ENCODE data around the gene FAM163B. TPM values are rescaled to one million over a fixed set of nuclear protein-coding genes. Genes with fewer than 3 reads are reported as not detected.

The FAM163B gene
- total and polyA plus RNA-seq, 2 of the 8 experiments (the other 6 are each of a cell fraction or from before 2014, with no cell fraction given) = 0.63 to 1.0 TPM

DNA sequence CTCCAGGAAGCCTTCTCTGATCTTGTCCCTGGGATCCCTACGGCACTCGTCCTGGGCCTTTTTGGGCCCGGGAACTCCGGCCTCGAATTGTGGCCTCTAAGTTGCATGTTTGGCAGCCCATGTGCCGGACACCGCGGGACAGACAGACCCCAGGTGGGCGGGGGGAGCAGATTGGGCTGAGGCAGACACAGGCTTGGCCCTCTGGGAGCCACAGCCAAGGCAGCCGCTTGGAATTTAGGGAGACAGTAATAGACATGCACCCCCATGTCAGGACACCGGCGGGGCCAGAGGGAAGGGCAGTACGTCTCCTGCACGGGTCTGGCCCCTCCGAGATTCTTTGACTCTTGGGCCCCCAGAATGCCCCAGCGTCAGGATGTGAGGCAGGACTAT is 38.5 kb downstream of the FAM163B start:
- POLR2A ChIA-PET (ENCODE audit: partially characterized antibody) = interaction anchor here (1.1 kb wide), 2 partner anchors 17 to 19 kb away, joined by 3 read pairs; no protein-coding TSS in a partner anchor
- no peak overlapping the region for H3K18ac ChIP-seq (ENCODE audit: extremely low read depth, low read length)
- H3K9ac ChIP-seq (replicated peaks in 1 of 4; ENCODE audit: extremely low read depth in 1 of 4, low read depth in 3 of 4, low read length in 3 of 4) = no peak overlapping the region
- H2AFZ ChIP-seq (ENCODE audit: low read length) = no peak overlapping the region
- H3K79me2 ChIP-seq (ENCODE audit: control insufficient read depth in 1 of 2, insufficient read depth in 2 of 2, low read length in 2 of 2) = no peaks in the 10 kb centered on the region
- no peak overlapping the region for H4K8ac ChIP-seq (ENCODE audit: extremely low read depth, insufficient read depth, low read length)
- no peak overlapping the region for H3K4me3 ChIP-seq (ENCODE audit: extremely low read depth in 1 of 4, insufficient read depth in 2 of 4, low read depth in 3 of 4, low read length in 4 of 4)
- H2BK5ac ChIP-seq (ENCODE audit: low read depth, low read length) = no peak overlapping the region
- H4K91ac ChIP-seq (replicated peaks; ENCODE audit: insufficient read length, low read length) = no peak overlapping the region
- no peak overlapping the region for H2BK120ac ChIP-seq (replicated peaks; ENCODE audit: low read depth, low read length)
- no peaks in the 10 kb centered on the region for H4K20me1 ChIP-seq (replicated peaks in 1 of 2; ENCODE audit: control insufficient read depth in 1 of 2, insufficient read depth in 2 of 2, low read length in 2 of 2)
- no peak for DNase-seq (ENCODE audit: low read depth in 1 of 2, low spot score in 2 of 2)
- H3K27me3 ChIP-seq (replicated peaks in 1 of 4; ENCODE audit: control insufficient read depth in 3 of 4, extremely low read depth in 1 of 4, insufficient read depth in 3 of 4, low read length in 3 of 4) = no peaks in the 10 kb centered on the region
- no peaks in the 10 kb centered on the region for H3K23me2 ChIP-seq (ENCODE audit: low read depth, low read length)
- H3K4me1 ChIP-seq (replicated peaks in 1 of 4; ENCODE audit: control insufficient read depth in 3 of 4, insufficient read depth in 4 of 4, low read length in 3 of 4) = no peaks in the 10 kb centered on the region; a peak in 3 of 7 replicates
- no peak for FAIRE-seq
- H3K27ac ChIP-seq (ENCODE audit: low read depth, low read length) = no peak overlapping the region; the same call in 1 of the 2 replicates
- H3K4me2 ChIP-seq (ENCODE audit: insufficient read depth in 1 of 2, low read depth in 2 of 2, low read length in 2 of 2) = no peak overlapping the region
- H2BK20ac ChIP-seq (ENCODE audit: low read length) = no peak overlapping the region
- H2BK12ac ChIP-seq (ENCODE audit: low read depth, low read length) = no peak overlapping the region
- no peak overlapping the region for H3K4ac ChIP-seq (replicated peaks; ENCODE audit: insufficient read length, low read depth, low read length)
- H4K5ac ChIP-seq (ENCODE audit: insufficient read length, low read depth, low read length) = no peak overlapping the region
- H3K36me3 ChIP-seq (ENCODE audit: control insufficient read depth in 2 of 4, insufficient read depth in 4 of 4, low read length in 3 of 4) = no peaks in the 10 kb centered on the region
- H3K14ac ChIP-seq (ENCODE audit: insufficient read length) = no peak overlapping the region
- TF ChIP-seq RXRA (IDR thresholded peaks at IDR 0.05; ENCODE audit: insufficient read depth, low read depth, low read length) = no peak
- no peak for TF ChIP-seq RAD21 (IDR thresholded peaks at IDR 0.05 in 1 of 2, conservative IDR thresholded peaks at IDR 0.05 in 1 of 2; ENCODE audit: low read depth in 2 of 2, low read length in 2 of 2)
- no peak for TF ChIP-seq TAF7 (optimal IDR thresholded peaks at IDR 0.05; ENCODE audit: borderline replicate concordance, low read depth, low read length)
- TF ChIP-seq, protein P1, sequence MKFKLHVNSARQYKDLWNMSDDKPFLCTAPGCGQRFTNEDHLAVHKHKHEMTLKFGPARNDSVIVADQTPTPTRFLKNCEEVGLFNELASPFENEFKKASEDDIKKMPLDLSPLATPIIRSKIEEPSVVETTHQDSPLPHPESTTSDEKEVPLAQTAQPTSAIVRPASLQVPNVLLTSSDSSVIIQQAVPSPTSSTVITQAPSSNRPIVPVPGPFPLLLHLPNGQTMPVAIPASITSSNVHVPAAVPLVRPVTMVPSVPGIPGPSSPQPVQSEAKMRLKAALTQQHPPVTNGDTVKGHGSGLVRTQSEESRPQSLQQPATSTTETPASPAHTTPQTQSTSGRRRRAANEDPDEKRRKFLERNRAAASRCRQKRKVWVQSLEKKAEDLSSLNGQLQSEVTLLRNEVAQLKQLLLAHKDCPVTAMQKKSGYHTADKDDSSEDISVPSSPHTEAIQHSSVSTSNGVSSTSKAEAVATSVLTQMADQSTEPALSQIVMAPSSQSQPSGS (IDR thresholded peaks at IDR 0.05; ENCODE audit: low read length) = no peak
- TF ChIP-seq TCF12 (IDR thresholded peaks at IDR 0.05; ENCODE audit: low read depth, low read length) = no peak
- TF ChIP-seq KDM4A (IDR thresholded peaks at IDR 0.05; ENCODE audit: low read depth, low read length, severe bottlenecking) = no peak
- TF ChIP-seq BCL11A (IDR thresholded peaks at IDR 0.05; ENCODE audit: low read depth in 2 of 2, low read length in 2 of 2) = no peak
- TF ChIP-seq TEAD4 (IDR thresholded peaks at IDR 0.05; ENCODE audit: low read depth, low read length) = no peak
- TF ChIP-seq SIN3A (conservative IDR thresholded peaks at IDR 0.05 in 1 of 2, IDR thresholded peaks at IDR 0.05 in 1 of 2; ENCODE audit: low read depth in 1 of 2, low read length in 2 of 2) = no peak
- H3K79me1 ChIP-seq (ENCODE audit: low read depth, low read length) = no peaks in the 10 kb centered on the region
- H3K23ac ChIP-seq (ENCODE audit: insufficient read length) = no peak overlapping the region
- no peaks in the 10 kb centered on the region for H3K9me3 ChIP-seq (ENCODE audit: insufficient read depth in 2 of 2, low read depth in 1 of 2, low read length in 1 of 2)
- CTCF ChIA-PET (ENCODE audit: partially characterized antibody) = interaction anchor here (1.2 to 2.1 kb wide), 4 partner anchors 9 to 41 kb away, joined by 3 to 5 read pairs (median 4); no protein-coding TSS in a partner anchor
- 78% methylated on average over 11 of the region's 16 CpGs; no CpG with 5 or more reads in 1 of the 2 experiments for WGBS, 2 experiments (ENCODE audit: extremely low coverage in 1 of 2, insufficient coverage in 1 of 2, insufficient read length in 1 of 2, insufficient replicate concordance in 2 of 2, low coverage in 1 of 2, low lambda C conversion rate in 2 of 2, missing lambda C conversion rate in 1 of 2)
- H2BK15ac ChIP-seq (ENCODE audit: low read length) = no peak overlapping the region
- H3K56ac ChIP-seq (replicated peaks; ENCODE audit: insufficient read length, low read depth, low read length) = no peak overlapping the region
- H2AK5ac ChIP-seq (ENCODE audit: low read depth, low read length) = no peak overlapping the region

All from H1 (cell line).